ENCODE results near the gene LINC01488. TPM values are rescaled to one million over a fixed set of nuclear protein-coding genes. Genes with fewer than 3 reads are reported as not detected.
A peak's percentile ranks its signal among the peaks of the same experiment; 100 is the strongest.

The LINC01488 gene
- total and polyA plus RNA-seq, 7 donors, result 0.36 TPM; not detected in 6

GRCh38 chr11:69495441-69496201 is 14.2 kb downstream of the LINC01488 start:
- H3K36me3 ChIP-seq, result no peaks in the 10 kb centered on the region
- 92% methylated on average over 12 of the region's 12 CpGs for WGBS, 2 donors
- no peak overlapping the region for H3K4me3 ChIP-seq
- DNase-seq, result no peak
- H3K27me3 ChIP-seq, result no peaks in the 10 kb centered on the region
- H3K27ac ChIP-seq, result peak overlapping the region in 1 of 4 donors; percentile 84
- peaks cover 0 to 32% (median 20%) of the 10 kb centered on the region in 4 donors for H3K4me1 ChIP-seq
- intact Hi-C loops (cut with DNase I), result no loop called here
- no peaks in the 10 kb centered on the region for H3K9me3 ChIP-seq
- no peak for TF ChIP-seq EP300 (IDR thresholded peaks at IDR 0.05)
- no peak for TF ChIP-seq POLR2A (IDR thresholded peaks at IDR 0.05)
- TF ChIP-seq CTCF (IDR thresholded peaks at IDR 0.05), result no peak
- TF ChIP-seq POLR2AphosphoS5 (IDR thresholded peaks at IDR 0.05), result no peak

GRCh38 chr11:69496202-69496557 is 14.7 kb downstream of the LINC01488 start:
- Histone ChIP-seq H3K27me3 (no peaks in the 10 kb centered on the region), H3K36me3 (no peaks in the 10 kb centered on the region), H3K27ac (peak overlapping the region; percentile 78 to 86 (median 82)), H3K4me3 (no peak overlapping the region), H3K4me1 (peaks cover 0 to 38% (median 20%) of the 10 kb centered on the region in 4 donors), H3K9me3 (no peaks in the 10 kb centered on the region)
- no peak for TF ChIP-seq POLR2AphosphoS5 (IDR thresholded peaks at IDR 0.05)
- TF ChIP-seq EP300 (IDR thresholded peaks at IDR 0.05), result no peak
- TF ChIP-seq CTCF (IDR thresholded peaks at IDR 0.05), result no peak
- TF ChIP-seq POLR2A (IDR thresholded peaks at IDR 0.05), result no peak
- WGBS, 2 donors, result 89 to 95% methylated on average over 10 of the region's 10 CpGs
- intact Hi-C loops (cut with DNase I), result no loop called here
- DNase-seq, result no peak

GRCh38 chr11:69496631-69497220 is 15.3 kb downstream of the LINC01488 start:
- DNase-seq, result no peak
- 38 to 50% methylated on average over 12 of the region's 12 CpGs for WGBS, 2 donors

GRCh38 chr11:69497221-69497787 is 15.8 kb downstream of the LINC01488 start:
- no peaks in the 10 kb centered on the region for H3K36me3 ChIP-seq
- intact Hi-C loops (cut with DNase I), result no loop called here
- H3K27ac ChIP-seq, result peak overlapping the region; percentile 78 to 86 (median 82)
- H3K4me1 ChIP-seq, result peaks cover 0 to 40% (median 20%) of the 10 kb centered on the region in 4 donors
- H3K27me3 ChIP-seq, result no peaks in the 10 kb centered on the region
- WGBS, 2 donors, result 21 to 49% methylated on average over 19 of the region's 19 CpGs
- TF ChIP-seq POLR2A (IDR thresholded peaks at IDR 0.05) (no peak), EP300 (IDR thresholded peaks at IDR 0.05) (peak in 1 of 4 donors; percentile 22), CTCF (IDR thresholded peaks at IDR 0.05) (no peak), POLR2AphosphoS5 (IDR thresholded peaks at IDR 0.05) (peak in 2 of 4 donors; percentile 34 to 47)
- DNase-seq, result peak; percentile 89
- no peak overlapping the region for H3K4me3 ChIP-seq
- no peaks in the 10 kb centered on the region for H3K9me3 ChIP-seq

More at GRCh38 chr11:69496631-69497220, 15.3 kb downstream of the LINC01488 start:
- Histone ChIP-seq H3K27ac (peak overlapping the region; percentile 78 to 86 (median 82)), H3K27me3 (no peaks in the 10 kb centered on the region), H3K9me3 (no peaks in the 10 kb centered on the region), H3K4me3 (no peak overlapping the region), H3K4me1 (peaks cover 0 to 40% (median 20%) of the 10 kb centered on the region in 4 donors), H3K36me3 (no peaks in the 10 kb centered on the region)
- no peak for TF ChIP-seq POLR2AphosphoS5 (IDR thresholded peaks at IDR 0.05)
- no peak for TF ChIP-seq EP300 (IDR thresholded peaks at IDR 0.05)
- TF ChIP-seq CTCF (IDR thresholded peaks at IDR 0.05), result no peak
- TF ChIP-seq POLR2A (IDR thresholded peaks at IDR 0.05), result no peak
- intact Hi-C loops (cut with DNase I), result no loop called here

Data from sigmoid colon (tissue), 7 donors.